ENCODE measurements around the gene DCAF4. TPM values are rescaled to one million over a fixed set of nuclear protein-coding genes. Genes with fewer than 3 reads are reported as not detected.
A peak's percentile ranks its signal among the peaks of the same experiment; 100 is the strongest.
"Not testable (repeated sequence)": the region's sequence is repeated elsewhere in the genome, so short reads cannot be mapped to it uniquely, and the experiment has no call there.

Gene DCAF4
- total RNA-seq, 1 donor from 2014 or later: 9.5 TPM

DNA sequence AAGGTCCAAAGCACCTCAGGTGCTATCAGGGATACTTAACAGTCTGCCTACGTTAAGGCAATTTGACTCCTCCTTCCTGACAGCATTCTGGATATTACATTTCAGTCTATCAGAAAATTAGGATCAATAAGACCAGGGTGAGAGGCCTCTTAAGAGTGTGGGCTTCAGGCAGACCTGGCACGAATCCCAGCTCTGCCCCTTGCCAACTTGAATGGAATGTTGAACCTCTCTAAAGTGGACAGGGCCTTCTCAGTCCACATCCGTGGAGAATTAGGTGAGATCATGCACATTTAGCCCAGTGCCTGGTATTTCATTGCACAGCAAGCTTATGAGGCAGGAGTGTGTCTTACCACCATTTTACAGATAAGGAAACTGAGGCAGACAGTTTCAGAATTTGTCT, 25.9 kb downstream of the DCAF4 start:
- no peaks in the 10 kb centered on the region for H3K27me3 Mint-ChIP-seq (ENCODE audit: low read depth)
- no peak overlapping the region for H3K27ac Mint-ChIP-seq (ENCODE audit: unreplicated experiment)
- no peak for DNase-seq (ENCODE audit: low read depth, low spot score)
- no peaks in the 10 kb centered on the region for H3K4me1 Mint-ChIP-seq
- H3K9me3 Mint-ChIP-seq: no peaks in the 10 kb centered on the region
- H3K4me3 Mint-ChIP-seq: no peak overlapping the region
- H3K36me3 Mint-ChIP-seq (ENCODE audit: low read depth): peaks cover 6% of the 10 kb centered on the region
- TF ChIP-seq, protein P1, sequence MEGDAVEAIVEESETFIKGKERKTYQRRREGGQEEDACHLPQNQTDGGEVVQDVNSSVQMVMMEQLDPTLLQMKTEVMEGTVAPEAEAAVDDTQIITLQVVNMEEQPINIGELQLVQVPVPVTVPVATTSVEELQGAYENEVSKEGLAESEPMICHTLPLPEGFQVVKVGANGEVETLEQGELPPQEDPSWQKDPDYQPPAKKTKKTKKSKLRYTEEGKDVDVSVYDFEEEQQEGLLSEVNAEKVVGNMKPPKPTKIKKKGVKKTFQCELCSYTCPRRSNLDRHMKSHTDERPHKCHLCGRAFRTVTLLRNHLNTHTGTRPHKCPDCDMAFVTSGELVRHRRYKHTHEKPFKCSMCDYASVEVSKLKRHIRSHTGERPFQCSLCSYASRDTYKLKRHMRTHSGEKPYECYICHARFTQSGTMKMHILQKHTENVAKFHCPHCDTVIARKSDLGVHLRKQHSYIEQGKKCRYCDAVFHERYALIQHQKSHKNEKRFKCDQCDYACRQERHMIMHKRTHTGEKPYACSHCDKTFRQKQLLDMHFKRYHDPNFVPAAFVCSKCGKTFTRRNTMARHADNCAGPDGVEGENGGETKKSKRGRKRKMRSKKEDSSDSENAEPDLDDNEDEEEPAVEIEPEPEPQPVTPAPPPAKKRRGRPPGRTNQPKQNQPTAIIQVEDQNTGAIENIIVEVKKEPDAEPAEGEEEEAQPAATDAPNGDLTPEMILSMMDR (conservative IDR thresholded peaks at IDR 0.05): no peak

DNA sequence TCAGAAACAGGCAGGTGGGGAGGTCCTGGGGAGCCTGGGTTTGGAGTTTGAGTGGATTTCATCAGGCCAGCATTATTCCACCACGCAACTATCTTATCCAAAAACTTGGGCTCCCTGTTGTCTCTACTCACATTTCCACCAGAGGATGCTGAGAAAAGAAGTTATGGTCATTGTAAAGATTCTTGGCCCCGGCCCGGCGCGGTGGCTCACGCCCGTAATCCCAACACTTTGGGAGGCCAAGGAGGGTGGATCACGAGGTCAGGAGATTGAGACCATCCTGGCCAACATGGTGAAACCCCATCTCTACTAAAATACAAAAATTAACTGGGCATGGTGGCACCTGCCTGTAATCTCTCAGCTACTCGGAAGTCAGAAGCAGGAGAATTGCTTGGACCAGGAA, 30.5 kb downstream of the DCAF4 start:
- H3K27me3 Mint-ChIP-seq (ENCODE audit: low read depth): not testable (repeated sequence)

DNA sequence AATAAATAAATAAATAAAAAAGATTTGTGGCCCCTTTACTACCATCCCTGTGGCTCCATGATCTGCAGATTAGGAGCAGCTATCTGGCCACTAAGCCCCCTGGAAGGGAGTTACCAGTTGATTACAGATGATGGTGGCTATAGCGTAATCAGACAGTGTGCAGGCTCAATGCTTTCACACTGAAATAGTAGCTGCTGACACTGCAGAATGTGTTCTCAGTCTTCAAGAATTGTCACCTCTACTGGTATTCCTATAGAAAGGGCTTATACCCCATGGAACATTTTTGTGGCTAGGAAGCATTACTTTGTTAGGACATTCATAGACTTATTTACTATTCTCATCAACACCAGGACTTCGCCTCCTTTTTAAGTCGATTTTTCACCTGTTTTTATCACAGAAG, 30.9 kb downstream of the DCAF4 start:
- TF ChIP-seq, protein P1 (conservative IDR thresholded peaks at IDR 0.05): no peak
- Mint-ChIP-seq H3K27me3 (ENCODE audit: low read depth) (no peaks in the 10 kb centered on the region), H3K27ac (ENCODE audit: unreplicated experiment) (no peak overlapping the region), H3K4me3 (no peak overlapping the region), H3K36me3 (ENCODE audit: low read depth) (peaks cover 9% of the 10 kb centered on the region), H3K4me1 (no peaks in the 10 kb centered on the region), H3K9me3 (no peaks in the 10 kb centered on the region)
- DNase-seq (ENCODE audit: low read depth, low spot score): no peak

More for the DNA sequence above, 30.5 kb downstream of the DCAF4 start:
- not testable (repeated sequence) for DNase-seq (ENCODE audit: low read depth, low spot score); H3K4me1 Mint-ChIP-seq; H3K36me3 Mint-ChIP-seq (ENCODE audit: low read depth); H3K9me3 Mint-ChIP-seq; H3K4me3 Mint-ChIP-seq
- H3K27ac Mint-ChIP-seq (ENCODE audit: unreplicated experiment): peak overlapping the region; percentile 67

DNA sequence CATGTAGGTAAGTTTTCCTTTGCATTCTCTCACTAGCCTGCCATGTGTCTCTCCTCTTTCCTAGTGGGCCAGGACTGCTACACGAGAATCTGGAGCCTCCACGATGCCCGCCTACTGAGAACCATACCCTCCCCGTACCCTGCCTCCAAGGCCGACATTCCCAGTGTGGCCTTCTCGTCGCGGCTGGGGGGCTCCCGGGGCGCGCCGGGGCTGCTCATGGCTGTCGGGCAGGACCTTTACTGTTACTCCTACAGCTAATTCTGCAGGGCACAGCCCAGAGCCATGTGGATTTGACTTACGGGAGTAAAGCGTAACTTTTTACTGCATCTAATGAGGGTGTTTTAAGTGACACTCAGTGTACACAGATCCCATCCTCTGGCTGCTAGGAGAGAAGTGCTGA, 32.3 kb downstream of the DCAF4 start:
- Mint-ChIP-seq H3K27me3 (ENCODE audit: low read depth) (no peaks in the 10 kb centered on the region), H3K4me1 (no peaks in the 10 kb centered on the region)

DNA sequence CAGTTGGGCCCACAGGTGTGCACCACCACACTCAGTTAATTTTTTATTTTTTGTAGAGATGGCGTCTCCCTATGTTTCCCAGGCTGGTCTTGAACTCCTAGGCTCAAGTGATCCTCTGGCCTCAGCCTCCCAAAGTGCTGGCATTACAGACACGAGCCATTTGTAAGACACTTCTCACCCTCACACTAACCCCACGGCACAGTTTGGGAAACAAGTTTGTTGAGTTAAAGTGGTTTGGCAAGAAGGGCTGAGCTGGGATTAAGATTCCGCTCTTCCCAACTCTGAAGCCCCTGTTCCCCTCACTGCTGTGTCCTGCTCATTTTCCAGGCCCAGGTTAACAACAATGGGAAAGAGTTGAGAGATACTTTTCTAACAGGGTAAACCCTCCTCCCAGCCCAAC, 34.8 kb downstream of the DCAF4 start:
- H3K27me3 Mint-ChIP-seq (ENCODE audit: low read depth); H3K27ac Mint-ChIP-seq (ENCODE audit: unreplicated experiment); H3K4me3 Mint-ChIP-seq; DNase-seq (ENCODE audit: low read depth, low spot score); H3K4me1 Mint-ChIP-seq; H3K9me3 Mint-ChIP-seq; H3K36me3 Mint-ChIP-seq (ENCODE audit: low read depth): not testable (repeated sequence)

More for the DNA sequence above, 32.3 kb downstream of the DCAF4 start:
- Mint-ChIP-seq H3K9me3 (no peaks in the 10 kb centered on the region), H3K36me3 (ENCODE audit: low read depth) (peaks cover 9% of the 10 kb centered on the region), H3K4me3 (no peak overlapping the region), H3K27ac (ENCODE audit: unreplicated experiment) (no peak overlapping the region)
- TF ChIP-seq, protein P1 (conservative IDR thresholded peaks at IDR 0.05): no peak
- no peak for DNase-seq (ENCODE audit: low read depth, low spot score)

DNA sequence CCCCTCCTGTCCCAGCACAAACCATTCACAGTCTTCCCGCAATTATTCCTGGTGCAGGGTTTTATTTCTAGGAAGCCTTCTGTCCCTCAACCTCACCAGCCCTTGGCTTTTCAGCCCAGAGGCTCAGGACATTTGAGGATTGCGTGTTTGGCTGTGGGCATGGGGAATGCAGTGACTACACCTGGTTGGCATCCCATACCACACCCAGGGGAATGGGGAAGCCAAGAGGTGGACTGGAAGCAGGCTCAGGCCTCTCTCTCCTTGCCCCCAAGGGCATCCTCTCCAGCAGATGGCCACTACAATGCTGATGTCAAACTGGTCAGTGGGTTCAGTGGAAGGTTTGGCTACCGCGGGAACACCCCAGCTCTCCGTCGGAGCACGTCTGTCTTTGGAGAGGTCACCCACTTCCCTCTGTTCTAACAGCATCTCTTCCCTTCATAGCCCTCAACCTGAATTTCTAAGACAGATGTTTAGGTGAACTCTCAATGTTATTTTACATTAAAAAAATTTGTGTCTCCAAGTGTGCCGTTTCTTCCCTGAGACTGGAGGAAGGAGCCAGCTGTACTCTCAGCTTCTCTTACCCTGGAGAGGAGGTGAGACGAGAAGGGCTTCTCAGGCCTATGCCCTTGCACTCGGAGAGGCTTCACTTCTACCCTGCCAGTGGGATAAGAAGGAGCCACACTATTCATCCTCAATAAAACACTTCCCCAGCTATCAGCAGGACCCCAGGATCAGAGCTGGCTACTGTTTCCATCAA, 35.5 kb downstream of the DCAF4 start:
- Mint-ChIP-seq H3K27ac (ENCODE audit: unreplicated experiment) (no peak overlapping the region), H3K4me1 (no peaks in the 10 kb centered on the region), H3K4me3 (no peak overlapping the region), H3K9me3 (no peaks in the 10 kb centered on the region), H3K27me3 (ENCODE audit: low read depth) (no peaks in the 10 kb centered on the region), H3K36me3 (ENCODE audit: low read depth) (peaks cover 4% of the 10 kb centered on the region)
- DNase-seq (ENCODE audit: low read depth, low spot score): no peak
- TF ChIP-seq, protein P1 (conservative IDR thresholded peaks at IDR 0.05): no peak

DNA sequence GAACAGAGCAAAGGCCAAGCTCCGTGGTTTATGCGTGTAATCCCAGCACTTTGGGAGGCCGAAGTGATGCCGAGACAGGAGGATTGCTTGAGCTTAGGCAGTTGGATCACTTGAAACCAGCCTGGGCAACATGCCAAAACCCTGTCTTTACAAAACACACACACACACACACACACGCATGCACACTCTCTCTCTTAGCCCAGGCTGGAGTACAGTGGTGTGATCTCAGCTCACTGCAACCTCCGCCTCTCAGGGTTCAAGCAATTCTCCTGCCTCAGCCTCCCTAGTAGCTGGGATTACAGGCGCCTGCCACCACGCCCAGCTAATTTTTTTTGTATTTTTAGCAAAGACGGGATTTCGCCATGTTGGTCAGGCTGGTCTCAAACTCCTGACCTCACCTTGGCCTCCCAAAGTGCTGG, 36.1 kb downstream of the DCAF4 start:
- not testable (repeated sequence) for H3K27me3 Mint-ChIP-seq (ENCODE audit: low read depth); H3K9me3 Mint-ChIP-seq; H3K4me3 Mint-ChIP-seq; H3K27ac Mint-ChIP-seq (ENCODE audit: unreplicated experiment); H3K4me1 Mint-ChIP-seq; H3K36me3 Mint-ChIP-seq (ENCODE audit: low read depth); DNase-seq (ENCODE audit: low read depth, low spot score)

Data from neural crest cell (in vitro differentiated cells).